Stimulated activated CD4-positive, alpha-beta T cell treated with anti-CD3 and anti-CD28 coated beads, Interleukin-1b, Interleukin-23, amount 100 ng/mL, for 24 hours (primary cell): ENCODE measurements around the gene SCAF1.

Experiments
- DNase-seq, 4 experiments: peaks; one replicate each; pipeline ENCODE4 v3.0.0-alpha.2; 2020; ENCODE audit warnings: low read depth in 4 of 4, low spot score in 1 of 4

The SCAF1 gene, protein sequence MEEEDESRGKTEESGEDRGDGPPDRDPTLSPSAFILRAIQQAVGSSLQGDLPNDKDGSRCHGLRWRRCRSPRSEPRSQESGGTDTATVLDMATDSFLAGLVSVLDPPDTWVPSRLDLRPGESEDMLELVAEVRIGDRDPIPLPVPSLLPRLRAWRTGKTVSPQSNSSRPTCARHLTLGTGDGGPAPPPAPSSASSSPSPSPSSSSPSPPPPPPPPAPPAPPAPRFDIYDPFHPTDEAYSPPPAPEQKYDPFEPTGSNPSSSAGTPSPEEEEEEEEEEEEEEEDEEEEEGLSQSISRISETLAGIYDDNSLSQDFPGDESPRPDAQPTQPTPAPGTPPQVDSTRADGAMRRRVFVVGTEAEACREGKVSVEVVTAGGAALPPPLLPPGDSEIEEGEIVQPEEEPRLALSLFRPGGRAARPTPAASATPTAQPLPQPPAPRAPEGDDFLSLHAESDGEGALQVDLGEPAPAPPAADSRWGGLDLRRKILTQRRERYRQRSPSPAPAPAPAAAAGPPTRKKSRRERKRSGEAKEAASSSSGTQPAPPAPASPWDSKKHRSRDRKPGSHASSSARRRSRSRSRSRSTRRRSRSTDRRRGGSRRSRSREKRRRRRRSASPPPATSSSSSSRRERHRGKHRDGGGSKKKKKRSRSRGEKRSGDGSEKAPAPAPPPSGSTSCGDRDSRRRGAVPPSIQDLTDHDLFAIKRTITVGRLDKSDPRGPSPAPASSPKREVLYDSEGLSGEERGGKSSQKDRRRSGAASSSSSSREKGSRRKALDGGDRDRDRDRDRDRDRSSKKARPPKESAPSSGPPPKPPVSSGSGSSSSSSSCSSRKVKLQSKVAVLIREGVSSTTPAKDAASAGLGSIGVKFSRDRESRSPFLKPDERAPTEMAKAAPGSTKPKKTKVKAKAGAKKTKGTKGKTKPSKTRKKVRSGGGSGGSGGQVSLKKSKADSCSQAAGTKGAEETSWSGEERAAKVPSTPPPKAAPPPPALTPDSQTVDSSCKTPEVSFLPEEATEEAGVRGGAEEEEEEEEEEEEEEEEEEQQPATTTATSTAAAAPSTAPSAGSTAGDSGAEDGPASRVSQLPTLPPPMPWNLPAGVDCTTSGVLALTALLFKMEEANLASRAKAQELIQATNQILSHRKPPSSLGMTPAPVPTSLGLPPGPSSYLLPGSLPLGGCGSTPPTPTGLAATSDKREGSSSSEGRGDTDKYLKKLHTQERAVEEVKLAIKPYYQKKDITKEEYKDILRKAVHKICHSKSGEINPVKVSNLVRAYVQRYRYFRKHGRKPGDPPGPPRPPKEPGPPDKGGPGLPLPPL

DNA sequence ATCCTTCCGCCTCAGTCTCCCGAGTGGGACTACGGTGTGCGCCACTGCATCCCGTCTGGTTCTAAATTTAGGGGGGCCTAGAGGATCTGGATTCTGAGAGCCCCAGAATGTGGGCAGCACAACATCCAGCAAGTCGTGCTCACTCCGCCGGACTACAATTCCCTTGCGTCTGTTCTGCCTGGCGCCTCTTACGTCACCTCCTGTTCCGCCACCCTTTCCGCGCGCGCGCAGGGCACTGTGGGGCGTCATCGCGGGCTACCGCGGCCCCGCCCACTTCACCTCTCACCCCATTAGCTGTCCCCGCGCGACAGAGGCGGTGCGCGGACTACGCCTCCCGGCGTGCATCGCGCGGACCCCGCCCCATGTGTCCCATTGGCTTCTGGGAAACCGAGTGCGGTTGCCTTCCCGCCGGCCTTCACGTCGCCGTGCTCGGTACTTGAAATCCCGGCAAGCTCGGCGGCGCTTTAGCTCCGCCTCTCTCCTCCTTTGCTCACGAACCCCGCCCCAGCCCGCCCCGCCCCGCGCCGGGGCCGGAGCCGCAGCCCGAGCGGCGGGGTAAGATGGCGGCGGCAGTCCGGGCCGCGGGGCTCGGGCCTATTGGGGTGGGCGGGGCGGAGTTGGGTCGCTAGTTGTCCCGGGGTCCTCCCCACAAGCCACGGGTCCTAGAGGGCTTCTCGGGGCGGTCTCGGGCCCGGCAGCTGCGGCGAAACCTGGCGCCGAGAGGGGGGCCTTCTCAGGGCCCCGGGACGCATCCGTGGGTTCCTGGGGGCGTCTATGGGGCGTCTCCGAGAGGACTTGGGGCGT lies at the start of gene SCAF1:
TSS of gene SCAF1 (plus strand) at position 522 of the 804 bp plus-strand sequence. CDS start 2,818 bp downstream, outside the sequence.
- peak; percentile 98 to 99 (median 98) for DNase-seq

DNA sequence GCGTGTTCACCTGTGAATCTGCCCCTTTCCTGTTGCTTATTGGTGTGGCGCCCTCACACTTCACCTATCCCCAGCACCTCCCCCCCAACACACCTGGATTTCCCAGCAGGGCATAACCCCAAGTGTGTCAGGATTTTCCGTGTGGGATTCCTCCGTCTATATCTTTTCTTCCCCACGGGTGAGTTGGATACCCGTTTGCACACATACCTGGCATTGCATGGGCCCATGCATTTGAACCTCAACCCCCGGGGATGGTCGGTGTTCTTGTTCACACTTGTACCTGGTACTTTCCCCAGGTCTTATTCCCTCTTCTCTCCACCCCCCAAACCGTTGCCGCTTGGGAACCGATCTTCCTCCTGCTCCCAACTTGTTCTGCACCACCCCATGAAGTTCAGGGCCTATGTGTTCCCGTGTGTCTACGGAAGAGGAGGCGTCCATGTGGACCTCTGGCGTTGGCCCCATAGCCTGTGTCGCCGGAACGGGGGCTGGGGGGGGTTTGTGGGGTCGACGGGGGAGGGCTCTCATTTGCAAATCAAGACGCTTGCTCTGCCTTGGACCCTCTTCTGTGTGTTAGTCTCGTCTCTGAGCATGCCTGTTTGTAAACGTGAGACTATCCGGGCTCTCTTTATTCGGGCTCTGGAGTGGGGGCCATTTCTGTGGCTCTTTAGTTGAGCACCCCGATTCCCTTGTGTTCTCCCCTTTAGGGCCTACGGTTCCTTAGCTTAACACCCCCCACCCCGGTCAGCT lies 49.4 kb upstream of the SCAF1 start:
- no peak for DNase-seq

- DNase-seq = peak; percentile 71 to 96 (median 88)
Measured at GRCh38 chr19:49593233-49594113, 48.5 kb upstream of the SCAF1 start.

GRCh38 chr19:49594157-49594992 lies 47.6 kb upstream of the SCAF1 start:
- no peak for DNase-seq

- DNase-seq = no peak
Measured at GRCh38 chr19:49594993-49595818, 46.8 kb upstream of the SCAF1 start.

GRCh38 chr19:49595819-49596404 lies 46.1 kb upstream of the SCAF1 start:
- no peak for DNase-seq

DNA sequence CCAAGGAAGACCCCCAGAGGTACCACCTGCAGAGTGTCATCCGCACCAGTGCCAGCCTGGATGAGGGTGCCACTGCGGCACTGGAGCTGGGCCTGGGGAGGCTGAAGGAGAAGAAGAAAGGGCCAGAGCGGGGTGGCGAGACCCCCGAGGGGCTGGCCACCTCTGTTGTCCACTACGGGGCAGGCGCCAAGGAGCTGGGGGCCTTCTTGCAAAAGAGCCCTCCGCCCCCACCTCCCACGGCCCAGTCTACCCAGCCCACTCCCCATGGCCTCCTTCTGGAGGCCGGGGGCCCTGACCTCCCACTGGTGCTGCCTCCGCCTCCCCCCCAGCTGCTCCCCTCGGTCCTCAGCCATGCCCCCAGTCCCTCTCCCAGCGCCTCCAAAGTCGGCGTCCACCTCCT lies 45.6 kb upstream of the SCAF1 start:
- no peak for DNase-seq

- no peak for DNase-seq
Measured at GRCh38 chr19:49596954-49597702, 44.9 kb upstream of the SCAF1 start.

DNA sequence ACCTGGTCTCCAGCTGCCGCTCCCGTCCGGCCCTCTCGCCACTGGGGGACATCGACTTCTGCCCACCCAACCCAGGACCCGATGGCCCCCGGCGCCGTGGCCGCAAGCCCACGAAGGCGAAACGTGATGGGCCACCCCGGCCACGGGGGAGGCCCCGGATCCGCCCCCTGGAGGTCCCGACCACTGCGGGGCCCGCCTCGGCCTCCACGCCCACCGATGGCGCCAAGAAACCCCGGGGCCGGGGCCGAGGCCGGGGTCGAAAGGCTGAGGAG lies 44.4 kb upstream of the SCAF1 start:
- no peak for DNase-seq

DNA sequence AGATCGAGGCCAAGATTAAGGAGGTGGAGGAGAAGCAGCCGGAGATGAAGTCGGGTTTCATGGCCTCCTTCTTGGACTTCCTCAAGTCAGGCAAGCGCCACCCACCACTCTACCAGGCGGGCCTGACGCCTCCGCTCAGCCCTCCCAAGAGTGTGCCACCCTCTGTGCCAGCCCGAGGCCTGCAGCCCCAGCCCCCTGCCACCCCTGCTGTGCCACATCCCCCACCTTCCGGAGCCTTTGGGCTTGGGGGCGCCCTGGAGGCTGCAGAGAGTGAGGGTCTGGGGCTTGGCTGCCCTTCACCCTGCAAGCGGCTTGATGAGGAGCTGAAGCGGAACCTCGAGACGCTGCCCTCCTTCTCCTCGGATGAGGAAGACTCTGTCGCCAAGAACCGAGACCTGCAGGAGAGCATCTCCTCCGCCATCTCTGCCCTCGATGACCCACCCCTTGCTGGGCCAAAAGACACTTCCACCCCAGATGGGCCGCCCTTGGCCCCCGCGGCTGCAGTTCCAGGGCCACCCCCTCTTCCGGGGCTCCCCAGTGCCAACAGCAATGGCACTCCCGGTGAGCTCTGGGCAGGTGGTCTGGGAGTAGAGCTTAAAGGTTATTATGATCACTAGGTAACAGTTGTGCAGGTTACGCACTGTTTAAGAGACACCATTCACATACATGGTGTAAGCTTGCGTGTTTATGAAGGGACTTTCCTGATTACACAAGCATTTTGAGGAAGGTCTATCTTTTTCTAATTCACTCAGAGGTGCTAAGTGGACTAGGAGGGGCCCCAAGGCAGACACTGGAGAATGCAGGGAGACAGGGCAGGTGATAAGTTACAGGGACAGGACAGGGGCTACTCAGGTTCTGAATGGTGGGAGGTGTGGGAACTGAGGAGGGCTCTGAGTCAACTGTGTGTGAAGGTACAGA lies 42.4 kb upstream of the SCAF1 start:
- DNase-seq = no peak

GRCh38 chr19:49601482-49602038 lies 40.4 kb upstream of the SCAF1 start:
- DNase-seq = no peak

DNA sequence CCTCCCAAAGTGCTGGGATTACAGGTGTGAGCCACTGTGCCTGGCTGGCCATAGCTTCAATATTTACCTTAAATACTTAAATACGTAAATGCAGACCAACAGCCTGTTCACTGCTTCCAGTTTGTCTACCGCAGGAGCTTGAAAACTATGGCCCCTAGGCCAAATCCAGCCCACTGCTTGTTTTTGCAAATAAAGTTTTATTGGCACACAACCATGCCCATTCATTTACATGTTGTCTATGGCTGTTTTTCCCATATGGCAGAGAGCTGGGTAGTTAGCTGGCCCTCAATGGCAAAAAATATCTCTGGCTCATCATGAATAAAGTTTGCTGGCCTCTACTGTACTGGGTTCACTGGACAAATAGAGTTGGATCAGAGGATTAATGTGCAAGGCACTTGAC lies 39.2 kb upstream of the SCAF1 start:
- no peak for DNase-seq

GRCh38 chr19:49605605-49606004 lies 36.4 kb upstream of the SCAF1 start:
- DNase-seq = no peak

GRCh38 chr19:49609499-49610092 lies 32.4 kb upstream of the SCAF1 start:
- no peak for DNase-seq
